ENCODE data around the gene FAM3C. TPM values are rescaled to one million over a fixed set of nuclear protein-coding genes. Genes with fewer than 3 reads are reported as not detected.

Gene FAM3C
- total and polyA plus RNA-seq, 2 of the 4 experiments (the other 2 are of a cell fraction), result 11.5 to 45.8 TPM

DNA sequence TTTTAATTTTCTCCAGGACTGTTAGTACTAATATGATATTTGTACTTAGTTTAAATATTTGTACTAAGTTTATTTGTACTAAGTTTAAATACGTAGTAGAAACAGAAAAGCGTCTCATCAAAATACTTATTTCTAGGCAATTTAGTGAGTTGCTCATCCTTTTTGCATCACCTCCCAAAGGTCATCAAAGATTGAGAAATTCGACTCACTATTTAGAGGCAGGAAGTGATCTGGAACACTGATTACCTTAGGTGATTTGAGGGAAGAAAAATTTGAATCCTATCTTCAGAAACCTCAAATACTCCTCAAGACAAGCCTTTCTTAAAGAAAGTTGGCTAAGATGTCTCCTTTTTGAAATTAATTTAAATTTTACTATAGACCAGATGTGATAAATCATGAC is 52.8 kb downstream of the FAM3C start:
- H3K4me1 ChIP-seq (ENCODE audit: control insufficient read depth, insufficient read depth, low read length), result peaks cover 8% of the 10 kb centered on the region
- H4K8ac ChIP-seq (ENCODE audit: low read depth in 2 of 2, low read length in 2 of 2), result no peak overlapping the region
- in situ Hi-C loops (cut with MboI; ENCODE audit: low sequenced_read_pairs) (loop anchor here (25.0 kb wide), 2 partner anchors 206 to 356 kb away; partner anchors contain the start of gene CPED1), dilution Hi-C loops (cut with HindIII; ENCODE audit: low sequenced_read_pairs, unreplicated experiment) (no loop called here), intact Hi-C loops (cut with micrococcal nuclease) (no loop called here)
- H3K9me3 ChIP-seq (ENCODE audit: control insufficient read depth, insufficient read depth, low read length), result no peaks in the 10 kb centered on the region
- DNase-seq (peak; percentile 49), ATAC-seq (ENCODE audit: low read depth) (peak; percentile 43)
- H2BK20ac ChIP-seq (ENCODE audit: low read depth, low read length), result no peak overlapping the region
- H4K20me1 ChIP-seq (ENCODE audit: insufficient read depth, low read length), result no peaks in the 10 kb centered on the region
- H4K5ac ChIP-seq (ENCODE audit: low read depth, low read length), result no peak overlapping the region
- no CpG with 5 or more reads among the region's 3 CpGs for WGBS, 2 experiments (ENCODE audit: extremely low coverage in 2 of 2, insufficient read length in 1 of 2)
- H2BK120ac ChIP-seq (ENCODE audit: low read depth, low read length), result peak overlapping the region; percentile 40; the same call in 1 of the 2 replicates
- ChIA-PET POLR2A (ENCODE audit: unreplicated experiment) (no interaction called here), CTCF (no interaction called here)
- H3K56ac ChIP-seq (ENCODE audit: extremely low read depth, insufficient read depth, low read length), result no peak overlapping the region
- H3K27me3 ChIP-seq (ENCODE audit: control insufficient read depth, insufficient read depth, low read length), result no peaks in the 10 kb centered on the region
- H3K27ac ChIP-seq (ENCODE audit: insufficient read depth, low read length), result 0 out of 2 replicates have a peak overlapping the region, but pooled peaks have one; percentile 53
- no peak for TF ChIP-seq NFE2L2 (IDR thresholded peaks at IDR 0.05; ENCODE audit: low read depth, low read length)
- no peak for TF ChIP-seq MAZ (IDR thresholded peaks at IDR 0.05; ENCODE audit: borderline replicate concordance, low read depth, low read length)
- TF ChIP-seq CEBPB (IDR thresholded peaks at IDR 0.05; ENCODE audit: low read depth, low read length), result peak; percentile 68
- peaks cover 8% of the 10 kb centered on the region for H3K36me3 ChIP-seq (ENCODE audit: control insufficient read depth, insufficient read depth, low read length)
- H3K23ac ChIP-seq (ENCODE audit: low read depth, low read length), result no peak overlapping the region
- H3K79me1 ChIP-seq (ENCODE audit: low read depth in 1 of 2, low read length in 2 of 2), result no peaks in the 10 kb centered on the region
- no peak overlapping the region for H2AK5ac ChIP-seq (ENCODE audit: low read depth, low read length)
- BruUV-seq (replicated peaks), result no TSS peak
- H2AK9ac ChIP-seq (replicated peaks; ENCODE audit: low read depth, low read length, poor library complexity), result no peak overlapping the region
- H3K4me3 ChIP-seq (ENCODE audit: insufficient read depth, low read depth, low read length), result no peak overlapping the region
- peaks cover 18% of the 10 kb centered on the region for H3K9me1 ChIP-seq (ENCODE audit: insufficient read depth, low read length)
- no peak overlapping the region for H2AFZ ChIP-seq (replicated peaks; ENCODE audit: low read length, poor library complexity)
- H3K4ac ChIP-seq (ENCODE audit: low read depth, low read length), result no peak overlapping the region
- H3K9ac ChIP-seq (ENCODE audit: low read depth, low read length), result no peak overlapping the region
- peak overlapping the region; percentile 55 for H2BK5ac ChIP-seq (ENCODE audit: low read depth, low read length, poor library complexity, severe bottlenecking)
- no peak overlapping the region; the same call in 2 of the 3 replicates for H2BK15ac ChIP-seq (ENCODE audit: low read depth, low read length)
- no peak overlapping the region for H3K14ac ChIP-seq (replicated peaks; ENCODE audit: low read depth, low read length)
- peak overlapping the region; percentile 67; the same call in 1 of the 2 replicates for H3K18ac ChIP-seq (ENCODE audit: low read depth, low read length)
- H4K91ac ChIP-seq (ENCODE audit: insufficient read depth, low read depth, low read length), result no peak overlapping the region
- H3K4me2 ChIP-seq (ENCODE audit: low read depth, low read length), result no peak overlapping the region

All from IMR-90 (cell line).